Cardiac fibroblast (primary cell): ENCODE measurements around the gene KLRF1.

Experiments
- DNase-seq, 2 donors: peaks; one replicate each; pipeline versions ENCODE4 v3.0.0 to v3.0.0-alpha.2; 2010; ENCODE audit warnings: low read depth in 2 of 2
- H3K4me3 ChIP-seq, 2 donors: replicated peaks in 1 of 2; 1 replicate in 1 of 2; 2 replicates in 1 of 2; pipeline ENCODE4 v1.5.1; 2011; ENCODE audit warnings: low read depth in 2 of 2, low read length in 2 of 2, mild to moderate bottlenecking in 2 of 2, moderate library complexity in 1 of 2
- TF ChIP-seq, protein P1 (sequence below): IDR thresholded peaks from one replicate; pipeline ENCODE4 v1.5.1; 2011; ENCODE audit warnings: low read depth, mild to moderate bottlenecking, low read length, inconsistent platforms

The KLRF1 gene

DNA sequence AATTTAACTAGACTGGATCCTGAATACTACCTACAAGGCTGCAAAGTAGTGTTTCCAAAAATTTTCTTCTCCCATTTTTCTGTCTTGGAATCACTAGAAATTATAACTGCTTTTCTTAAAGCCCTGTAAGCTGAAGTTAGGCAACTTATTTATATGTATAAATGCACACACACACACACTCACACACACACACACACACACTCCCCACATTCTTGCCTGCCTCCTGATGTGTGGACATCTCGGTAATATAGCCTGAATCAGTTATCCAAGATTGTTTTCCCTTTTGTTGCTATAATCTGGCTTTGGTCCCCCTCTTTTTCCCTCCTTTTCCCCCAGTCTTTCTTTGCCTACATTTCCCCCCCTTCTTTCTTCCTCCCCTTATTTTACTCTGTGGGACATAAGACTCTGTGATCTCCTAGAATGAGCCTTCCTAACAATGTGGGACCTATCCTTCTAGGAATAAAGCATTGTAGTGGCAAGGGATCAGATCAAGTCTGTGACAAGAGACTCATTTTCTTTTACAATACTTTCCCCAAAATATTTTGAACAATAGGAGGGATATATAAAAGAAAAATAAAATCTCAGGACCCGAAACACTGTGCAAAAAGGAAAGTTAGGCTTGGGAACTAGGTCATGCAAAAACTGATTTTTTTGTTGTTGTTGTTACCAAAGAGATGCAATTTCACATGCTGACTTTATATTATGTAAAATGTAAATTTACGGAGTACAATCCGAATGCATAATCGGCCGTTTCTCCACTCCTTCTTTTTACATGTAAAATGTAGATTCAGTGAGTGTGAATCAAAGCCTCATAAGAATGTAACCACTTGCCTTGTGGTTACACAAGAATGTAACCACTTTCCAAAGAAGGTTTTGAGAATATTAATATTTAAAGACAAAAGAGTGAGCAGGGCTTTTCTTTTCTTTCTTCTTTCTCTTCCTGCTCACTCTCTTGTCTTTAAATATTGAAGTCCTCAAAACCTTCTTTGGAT, 40.3 kb upstream of the KLRF1 start:
- H3K4me3 ChIP-seq, result no peak overlapping the region
- peak; percentile 10 to 43 for DNase-seq
- TF ChIP-seq, protein P1, sequence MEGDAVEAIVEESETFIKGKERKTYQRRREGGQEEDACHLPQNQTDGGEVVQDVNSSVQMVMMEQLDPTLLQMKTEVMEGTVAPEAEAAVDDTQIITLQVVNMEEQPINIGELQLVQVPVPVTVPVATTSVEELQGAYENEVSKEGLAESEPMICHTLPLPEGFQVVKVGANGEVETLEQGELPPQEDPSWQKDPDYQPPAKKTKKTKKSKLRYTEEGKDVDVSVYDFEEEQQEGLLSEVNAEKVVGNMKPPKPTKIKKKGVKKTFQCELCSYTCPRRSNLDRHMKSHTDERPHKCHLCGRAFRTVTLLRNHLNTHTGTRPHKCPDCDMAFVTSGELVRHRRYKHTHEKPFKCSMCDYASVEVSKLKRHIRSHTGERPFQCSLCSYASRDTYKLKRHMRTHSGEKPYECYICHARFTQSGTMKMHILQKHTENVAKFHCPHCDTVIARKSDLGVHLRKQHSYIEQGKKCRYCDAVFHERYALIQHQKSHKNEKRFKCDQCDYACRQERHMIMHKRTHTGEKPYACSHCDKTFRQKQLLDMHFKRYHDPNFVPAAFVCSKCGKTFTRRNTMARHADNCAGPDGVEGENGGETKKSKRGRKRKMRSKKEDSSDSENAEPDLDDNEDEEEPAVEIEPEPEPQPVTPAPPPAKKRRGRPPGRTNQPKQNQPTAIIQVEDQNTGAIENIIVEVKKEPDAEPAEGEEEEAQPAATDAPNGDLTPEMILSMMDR, result no peak

DNA sequence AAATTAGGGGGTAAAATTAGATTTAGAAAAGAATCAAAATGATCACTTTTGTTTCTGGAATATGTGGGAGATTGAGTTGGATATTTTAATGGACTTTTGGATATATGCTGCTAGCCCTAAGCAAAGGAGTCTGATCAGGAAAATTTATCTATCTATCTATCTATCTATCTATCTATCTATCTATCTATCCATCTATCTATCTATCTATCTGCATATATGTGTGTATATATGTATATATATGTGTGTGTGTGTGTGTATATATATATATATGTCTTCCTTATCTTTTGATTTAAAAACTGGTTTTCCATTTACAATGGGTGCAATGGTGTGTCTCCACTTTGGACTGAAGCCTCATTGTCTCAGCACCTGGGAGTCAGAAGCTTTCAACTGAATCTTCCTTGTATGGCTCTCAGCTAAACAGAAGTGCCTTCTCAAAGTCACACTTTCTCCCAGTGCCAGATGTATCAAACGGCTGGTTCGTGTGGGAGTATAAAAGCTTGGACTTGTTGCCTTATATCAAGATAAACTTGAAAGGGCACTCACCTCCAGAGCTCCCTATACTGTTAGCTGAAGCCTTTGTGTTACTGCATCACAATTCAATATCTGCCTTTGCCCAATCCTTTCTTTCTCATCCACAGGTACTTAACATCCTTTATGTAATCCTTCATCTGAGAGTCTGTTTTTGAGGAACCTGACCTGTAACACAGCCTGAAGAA, 34.9 kb upstream of the KLRF1 start:
- H3K4me3 ChIP-seq, result no peak overlapping the region
- TF ChIP-seq, protein P1, result no peak

DNA sequence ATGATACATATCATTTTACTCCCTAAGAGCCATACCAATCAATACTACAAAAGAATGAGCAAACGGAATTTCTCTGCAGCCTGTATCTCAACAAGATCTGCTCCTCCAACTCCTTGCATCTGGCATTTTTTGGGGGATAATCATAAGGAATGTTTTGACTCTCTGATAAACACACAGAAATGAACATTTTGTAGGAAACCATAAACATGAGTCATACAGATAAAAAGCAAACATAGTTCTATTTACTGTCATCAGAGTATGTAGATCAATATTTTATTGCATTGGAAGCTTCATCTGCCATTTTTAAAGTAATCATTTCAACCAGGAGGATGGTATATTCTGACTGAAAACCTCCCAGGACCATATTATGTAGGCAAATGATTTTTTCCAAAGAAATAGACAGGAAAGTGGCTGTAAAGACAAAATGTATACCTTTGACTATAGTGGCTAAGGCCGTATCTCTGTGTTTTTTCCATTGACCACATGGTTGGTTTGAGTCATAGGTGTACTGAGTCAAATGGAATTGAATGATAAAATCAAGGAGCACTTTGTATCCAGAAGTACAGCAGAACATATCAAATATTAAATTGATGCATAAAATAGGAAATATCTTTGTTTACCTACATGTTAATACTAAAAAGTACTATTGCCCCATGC, 34.2 kb upstream of the KLRF1 start:
- TF ChIP-seq, protein P1, result no peak
- DNase-seq, result peak; percentile 8 to 56
- no peak overlapping the region for H3K4me3 ChIP-seq

More for the DNA sequence above, 34.9 kb upstream of the KLRF1 start:
- no peak for DNase-seq

DNA sequence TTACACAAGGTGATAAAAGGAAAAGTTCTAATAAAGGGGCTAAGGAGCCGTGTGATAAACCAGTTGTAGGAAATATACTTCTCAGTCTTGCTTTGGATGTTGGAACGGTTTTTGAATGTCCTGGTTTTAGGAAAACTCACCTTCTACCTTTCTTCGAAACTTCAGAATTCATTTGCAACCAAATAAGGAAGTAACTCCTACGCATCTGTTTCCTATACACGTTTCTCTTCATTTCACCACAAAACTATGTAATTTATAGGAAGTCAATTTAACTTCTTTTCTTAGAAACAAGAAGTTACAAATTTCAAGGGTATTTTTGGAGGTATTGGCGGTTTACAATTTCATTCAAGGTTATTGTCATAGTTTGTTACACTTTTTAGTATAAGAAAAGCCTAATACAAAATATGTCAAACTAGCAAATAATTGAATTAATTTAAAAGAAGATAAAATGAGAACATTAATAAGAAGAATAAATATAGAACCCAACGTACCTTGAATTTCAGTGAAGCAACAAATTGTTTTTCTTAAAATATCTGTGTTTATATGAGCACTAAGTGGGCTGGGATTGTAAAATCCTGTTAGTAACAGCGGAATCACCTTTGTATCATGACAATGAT, 33.4 kb upstream of the KLRF1 start:
- no peak for DNase-seq
- TF ChIP-seq, protein P1, result no peak
- H3K4me3 ChIP-seq, result no peak overlapping the region

DNA sequence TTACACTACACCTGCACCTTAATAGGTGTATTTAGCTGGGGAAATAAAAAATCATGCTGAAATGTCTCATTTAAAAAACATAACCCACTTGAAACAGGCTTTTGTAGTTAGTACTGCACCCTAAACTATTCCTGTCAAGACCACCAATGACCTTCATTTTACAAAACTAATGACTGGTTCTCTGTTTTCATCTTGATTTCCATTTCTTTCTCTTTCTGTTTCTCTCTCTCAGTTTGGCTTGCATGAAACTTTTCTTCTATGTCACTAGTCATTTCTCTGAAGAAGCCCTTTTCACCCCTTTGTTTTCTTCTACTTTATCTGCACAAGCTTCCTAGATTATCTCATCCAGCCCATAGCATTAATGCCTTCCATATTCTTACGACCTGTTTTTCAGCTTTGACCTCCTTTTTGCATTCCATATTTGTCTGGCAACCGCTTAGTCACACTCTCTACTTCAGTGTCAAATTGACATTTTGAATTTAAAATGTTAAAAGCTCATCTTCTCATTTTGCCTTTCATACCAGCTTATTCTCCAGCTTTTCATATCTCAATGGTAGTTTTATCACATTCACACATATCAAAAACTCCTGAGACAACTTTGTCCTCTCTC, 32.7 kb upstream of the KLRF1 start:
- H3K4me3 ChIP-seq, result no peak overlapping the region
- no peak for DNase-seq
- TF ChIP-seq, protein P1, result no peak

DNA sequence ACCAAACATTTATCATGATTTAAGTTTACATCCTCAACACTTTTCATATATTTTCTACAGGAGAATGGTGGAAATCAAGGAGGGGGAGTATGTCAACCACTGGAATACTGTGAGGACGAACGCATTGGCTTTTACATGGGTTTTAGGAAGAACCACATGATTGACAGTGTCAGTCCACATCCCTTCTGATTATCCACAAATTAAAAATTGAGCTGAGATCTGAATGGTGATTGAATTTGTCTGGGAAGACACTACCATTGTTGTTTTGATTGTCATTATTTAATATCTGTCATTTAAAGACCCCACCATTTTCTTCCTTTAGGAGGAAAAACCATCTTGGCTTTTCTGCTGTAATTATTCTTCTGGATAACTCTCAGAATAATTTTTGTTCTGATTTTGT, 31.3 kb upstream of the KLRF1 start:
- no peak overlapping the region for H3K4me3 ChIP-seq
- TF ChIP-seq, protein P1, result no peak
- no peak for DNase-seq
